Measurements from ENCODE around the gene AP1B1. TPM values are rescaled to one million over a fixed set of nuclear protein-coding genes. Genes with fewer than 3 reads are reported as not detected.
"Not testable (repeated sequence)": the region's sequence is repeated elsewhere in the genome, so short reads cannot be mapped to it uniquely, and the experiment has no call there.

The AP1B1 gene
- total and polyA plus RNA-seq, 4 donors = 22.3 to 71.9 (median 44.2) TPM

- 96 to 100% methylated on average over 1 of the region's 1 CpG for WGBS, 2 donors
These were observed 4.6 kb downstream of the AP1B1 start for GRCh38 chr22:29383740-29384139.

GRCh38 chr22:29382580-29383302 lies 5.6 kb downstream of the AP1B1 start:
- H3K4me1 ChIP-seq (ENCODE audit: control insufficient read depth in 1 of 2, insufficient read depth in 2 of 2, low read length in 2 of 2) = no peaks in the 10 kb centered on the region
- no peak for DNase-seq
- no peak overlapping the region for H3K4me3 ChIP-seq (ENCODE audit: low read length in 2 of 2)
- H3K27ac ChIP-seq (ENCODE audit: low read depth in 1 of 2, low read length in 2 of 2) = no peak overlapping the region
- H3K9me3 ChIP-seq (ENCODE audit: control insufficient read depth, low read length) = no peaks in the 10 kb centered on the region
- H3K27me3 ChIP-seq (ENCODE audit: control insufficient read depth in 1 of 2, insufficient read depth in 2 of 2, low read length in 1 of 2) = no peaks in the 10 kb centered on the region
- peaks cover 0 to 4% of the 10 kb centered on the region in 2 donors for H3K36me3 ChIP-seq (ENCODE audit: control insufficient read depth in 1 of 2, insufficient read depth in 2 of 2, low read length in 1 of 2)
- 87 to 91% methylated on average over 6 of the region's 6 CpGs for WGBS, 2 donors
- ATAC-seq (ENCODE audit: low FRiP score) = no peak
- intact Hi-C loops (cut with DNase I) = no loop called here

More at GRCh38 chr22:29383740-29384139, 4.6 kb downstream of the AP1B1 start:
- H3K4me3 ChIP-seq (ENCODE audit: low read length in 2 of 2) = no peak overlapping the region
- H3K27ac ChIP-seq (ENCODE audit: low read depth in 1 of 2, low read length in 2 of 2) = no peak overlapping the region
- no peaks in the 10 kb centered on the region for H3K4me1 ChIP-seq (ENCODE audit: control insufficient read depth in 1 of 2, insufficient read depth in 2 of 2, low read length in 2 of 2)
- H3K27me3 ChIP-seq (ENCODE audit: control insufficient read depth in 1 of 2, insufficient read depth in 2 of 2, low read length in 1 of 2) = no peaks in the 10 kb centered on the region
- intact Hi-C loops (cut with DNase I) = no loop called here
- no peaks in the 10 kb centered on the region for H3K9me3 ChIP-seq (ENCODE audit: control insufficient read depth, low read length)
- peaks cover 0 to 4% of the 10 kb centered on the region in 2 donors for H3K36me3 ChIP-seq (ENCODE audit: control insufficient read depth in 1 of 2, insufficient read depth in 2 of 2, low read length in 1 of 2)
- DNase-seq = no peak
- no peak for ATAC-seq (ENCODE audit: low FRiP score)

GRCh38 chr22:29380856-29381255 lies 7.5 kb downstream of the AP1B1 start:
- 86 to 90% methylated on average over 6 of the region's 6 CpGs for WGBS, 2 donors
- Histone ChIP-seq H3K36me3 (ENCODE audit: control insufficient read depth in 1 of 2, insufficient read depth in 2 of 2, low read length in 1 of 2) (peaks cover 5 to 8% of the 10 kb centered on the region in 2 donors), H3K9me3 (ENCODE audit: control insufficient read depth, low read length) (no peaks in the 10 kb centered on the region), H3K27me3 (ENCODE audit: control insufficient read depth in 1 of 2, insufficient read depth in 2 of 2, low read length in 1 of 2) (no peaks in the 10 kb centered on the region), H3K27ac (ENCODE audit: low read depth in 1 of 2, low read length in 2 of 2) (no peak overlapping the region), H3K4me1 (ENCODE audit: control insufficient read depth in 1 of 2, insufficient read depth in 2 of 2, low read length in 2 of 2) (no peaks in the 10 kb centered on the region), H3K4me3 (ENCODE audit: low read length in 2 of 2) (no peak overlapping the region)
- ATAC-seq (ENCODE audit: low FRiP score) = no peak
- no peak for DNase-seq
- intact Hi-C loops (cut with DNase I) = no loop called here

GRCh38 chr22:29380032-29380781 lies 8.2 kb downstream of the AP1B1 start:
- no peak overlapping the region for H3K4me3 ChIP-seq (ENCODE audit: low read length in 2 of 2)
- H3K27me3 ChIP-seq (ENCODE audit: control insufficient read depth in 1 of 2, insufficient read depth in 2 of 2, low read length in 1 of 2) = no peaks in the 10 kb centered on the region
- WGBS, 2 donors = 93% methylated on average over 6 of the region's 6 CpGs
- no peaks in the 10 kb centered on the region for H3K4me1 ChIP-seq (ENCODE audit: control insufficient read depth in 1 of 2, insufficient read depth in 2 of 2, low read length in 2 of 2)
- no peak for ATAC-seq (ENCODE audit: low FRiP score)
- intact Hi-C loops (cut with DNase I) = no loop called here
- H3K9me3 ChIP-seq (ENCODE audit: control insufficient read depth, low read length) = no peaks in the 10 kb centered on the region
- peaks cover 5 to 8% of the 10 kb centered on the region in 2 donors for H3K36me3 ChIP-seq (ENCODE audit: control insufficient read depth in 1 of 2, insufficient read depth in 2 of 2, low read length in 1 of 2)
- no peak overlapping the region for H3K27ac ChIP-seq (ENCODE audit: low read depth in 1 of 2, low read length in 2 of 2)
- no peak for DNase-seq

GRCh38 chr22:29379258-29379657 lies 9.1 kb downstream of the AP1B1 start:
- H3K36me3 ChIP-seq (ENCODE audit: control insufficient read depth in 1 of 2, insufficient read depth in 2 of 2, low read length in 1 of 2) = peaks cover 5 to 8% of the 10 kb centered on the region in 2 donors
- no peaks in the 10 kb centered on the region for H3K9me3 ChIP-seq (ENCODE audit: control insufficient read depth, low read length)
- 89 to 91% methylated on average over 7 of the region's 7 CpGs for WGBS, 2 donors
- no peaks in the 10 kb centered on the region for H3K4me1 ChIP-seq (ENCODE audit: control insufficient read depth in 1 of 2, insufficient read depth in 2 of 2, low read length in 2 of 2)
- DNase-seq (no peak), ATAC-seq (ENCODE audit: low FRiP score) (no peak)
- no peaks in the 10 kb centered on the region for H3K27me3 ChIP-seq (ENCODE audit: control insufficient read depth in 1 of 2, insufficient read depth in 2 of 2, low read length in 1 of 2)
- intact Hi-C loops (cut with DNase I) = no loop called here
- H3K4me3 ChIP-seq (ENCODE audit: low read length in 2 of 2) = no peak overlapping the region
- H3K27ac ChIP-seq (ENCODE audit: low read depth in 1 of 2, low read length in 2 of 2) = no peak overlapping the region

GRCh38 chr22:29377979-29378378 lies 10.4 kb downstream of the AP1B1 start:
- no peak for DNase-seq
- H3K27ac ChIP-seq (ENCODE audit: low read depth in 1 of 2, low read length in 2 of 2) = no peak overlapping the region
- no peak for ATAC-seq (ENCODE audit: low FRiP score)
- H3K36me3 ChIP-seq (ENCODE audit: control insufficient read depth in 1 of 2, insufficient read depth in 2 of 2, low read length in 1 of 2) = peaks cover 5 to 8% of the 10 kb centered on the region in 2 donors
- whole genome bisulfite sequencing, 2 donors = 56% methylated on average over 7 of the region's 7 CpGs
- no peaks in the 10 kb centered on the region for H3K4me1 ChIP-seq (ENCODE audit: control insufficient read depth in 1 of 2, insufficient read depth in 2 of 2, low read length in 2 of 2)
- H3K27me3 ChIP-seq (ENCODE audit: control insufficient read depth in 1 of 2, insufficient read depth in 2 of 2, low read length in 1 of 2) = no peaks in the 10 kb centered on the region
- no peak overlapping the region for H3K4me3 ChIP-seq (ENCODE audit: low read length in 2 of 2)
- H3K9me3 ChIP-seq (ENCODE audit: control insufficient read depth, low read length) = no peaks in the 10 kb centered on the region
- intact Hi-C loops (cut with DNase I) = no loop called here

GRCh38 chr22:29376705-29377104 lies 11.7 kb downstream of the AP1B1 start:
- 92 to 93% methylated on average over 5 of the region's 5 CpGs for WGBS, 2 donors
- intact Hi-C loops (cut with DNase I); H3K36me3 ChIP-seq (ENCODE audit: control insufficient read depth in 1 of 2, insufficient read depth in 2 of 2, low read length in 1 of 2); H3K9me3 ChIP-seq (ENCODE audit: control insufficient read depth, low read length); H3K27ac ChIP-seq (ENCODE audit: low read depth in 1 of 2, low read length in 2 of 2); DNase-seq; H3K27me3 ChIP-seq (ENCODE audit: control insufficient read depth in 1 of 2, insufficient read depth in 2 of 2, low read length in 1 of 2); H3K4me1 ChIP-seq (ENCODE audit: control insufficient read depth in 1 of 2, insufficient read depth in 2 of 2, low read length in 2 of 2); ATAC-seq (ENCODE audit: low FRiP score); H3K4me3 ChIP-seq (ENCODE audit: low read length in 2 of 2): not testable (repeated sequence)

GRCh38 chr22:29375398-29376076 lies 12.8 kb downstream of the AP1B1 start:
- Histone ChIP-seq H3K36me3 (ENCODE audit: control insufficient read depth in 1 of 2, insufficient read depth in 2 of 2, low read length in 1 of 2) (peaks cover 5 to 6% of the 10 kb centered on the region in 2 donors), H3K27me3 (ENCODE audit: control insufficient read depth in 1 of 2, insufficient read depth in 2 of 2, low read length in 1 of 2) (no peaks in the 10 kb centered on the region), H3K4me3 (ENCODE audit: low read length in 2 of 2) (no peak overlapping the region), H3K27ac (ENCODE audit: low read depth in 1 of 2, low read length in 2 of 2) (no peak overlapping the region), H3K4me1 (ENCODE audit: control insufficient read depth in 1 of 2, insufficient read depth in 2 of 2, low read length in 2 of 2) (no peaks in the 10 kb centered on the region), H3K9me3 (ENCODE audit: control insufficient read depth, low read length) (no peaks in the 10 kb centered on the region)
- no peak for ATAC-seq (ENCODE audit: low FRiP score)
- 69 to 75% methylated on average over 4 of the region's 4 CpGs for WGBS, 2 donors
- intact Hi-C loops (cut with DNase I) = no loop called here
- peak in 1 of 2 donors; percentile 28 for DNase-seq

Measured in aorta (tissue), 5 donors.